Left lung (tissue), 10 donors: ENCODE data around the gene ACOT7. TPM values are rescaled to one million over a fixed set of nuclear protein-coding genes. Genes with fewer than 3 reads are reported as not detected.

Experiments used
- ATAC-seq: fragments of 200-7000 bp; cut with Tn5 transposase; one replicate; pipeline ENCODE4 v1.9.1; 2020; ENCODE audit warnings: moderate library complexity
- DNase-seq, 4 donors: peaks; one replicate each; pipeline ENCODE4 v3.0.0-alpha.2; 2013 to 2020
- H3K27ac ChIP-seq, 2 donors: fragments of 200-600 bp; sonication (generic) in 1 of 2; one replicate each; pipeline versions ENCODE4 v1.5.0 to v1.8.0; 2020 to 2021
- H3K27me3 ChIP-seq, 2 donors: fragments of 200-600 bp; sonication (generic) in 1 of 2; one replicate each; pipeline versions ENCODE4 v1.5.0 to v1.8.0; 2020 to 2021
- H3K36me3 ChIP-seq, 2 donors: fragments of 200-600 bp; sonication (generic) in 1 of 2; one replicate each; pipeline versions ENCODE4 v1.5.0 to v1.8.0; 2020 to 2021
- H3K4me1 ChIP-seq, 2 donors: fragments of 200-600 bp; one replicate each; pipeline ENCODE4 v1.8.0; 2021
- H3K4me3 ChIP-seq, 2 donors: fragments of 200-600 bp; sonication (generic) in 1 of 2; one replicate each; pipeline versions ENCODE4 v1.5.0 to v1.8.0; 2020 to 2021; ENCODE audit warnings: mild to moderate bottlenecking in 1 of 2
- H3K9me3 ChIP-seq, 2 donors: fragments of 200-600 bp; sonication (generic) in 1 of 2; one replicate each; pipeline versions ENCODE4 v1.5.0 to v1.8.0; 2020 to 2021
- intact Hi-C, 2 donors: fragments of 100-400 bp; cut with DNase I; formaldehyde crosslinking; loops; one replicate each; pipeline versions ENCODE4 v1.11.2 to v1.14.2; 2022
- polyA plus RNA-seq, 6 donors: library from polyadenylated mRNA; unstranded; fragments of 120-200 nt; gene quantifications; one replicate each; pipeline ENCODE4 v1.2.1, GENCODE V29; 2013; ENCODE audit not compliant: insufficient read length in 6 of 6
- total RNA-seq, 2 donors: library from RNA; stranded (reverse); fragmentation: NEBNext Ultra II Directional; extraction: Animal tissue kit (Norgen Biotek cat#: 25700); gene quantifications; one replicate each; pipeline ENCODE4 v1.2.1, GENCODE V29; 2021
- TF ChIP-seq, protein P1 (sequence below), 2 donors: fragments of 200-600 bp; sonication (generic) in 1 of 2; IDR thresholded peaks; one replicate each; pipeline versions ENCODE4 v1.5.0 to v1.8.0; 2021; ENCODE audit warnings: antibody characterized with exemption in 2 of 2
- donor health status: DM: no; HTN: yes; CAD: no.
- donor health status: DM: no; HTN: no; CAD: no.

ACOT7 gene
- total and polyA plus RNA-seq, 8 donors = 13.1 to 30.1 (median 14.9) TPM

GRCh38 chr1:6239950-6240768 lies 153.4 kb downstream of the ACOT7 start:
- H3K36me3 ChIP-seq = no peaks in the 10 kb centered on the region
- H3K4me3 ChIP-seq = no peak overlapping the region
- intact Hi-C loops = no loop called here
- no peak for ATAC-seq
- H3K27ac ChIP-seq = no peak overlapping the region
- H3K27me3 ChIP-seq = peaks cover 40 to 76% of the 10 kb centered on the region in 2 donors
- TF ChIP-seq, protein P1, sequence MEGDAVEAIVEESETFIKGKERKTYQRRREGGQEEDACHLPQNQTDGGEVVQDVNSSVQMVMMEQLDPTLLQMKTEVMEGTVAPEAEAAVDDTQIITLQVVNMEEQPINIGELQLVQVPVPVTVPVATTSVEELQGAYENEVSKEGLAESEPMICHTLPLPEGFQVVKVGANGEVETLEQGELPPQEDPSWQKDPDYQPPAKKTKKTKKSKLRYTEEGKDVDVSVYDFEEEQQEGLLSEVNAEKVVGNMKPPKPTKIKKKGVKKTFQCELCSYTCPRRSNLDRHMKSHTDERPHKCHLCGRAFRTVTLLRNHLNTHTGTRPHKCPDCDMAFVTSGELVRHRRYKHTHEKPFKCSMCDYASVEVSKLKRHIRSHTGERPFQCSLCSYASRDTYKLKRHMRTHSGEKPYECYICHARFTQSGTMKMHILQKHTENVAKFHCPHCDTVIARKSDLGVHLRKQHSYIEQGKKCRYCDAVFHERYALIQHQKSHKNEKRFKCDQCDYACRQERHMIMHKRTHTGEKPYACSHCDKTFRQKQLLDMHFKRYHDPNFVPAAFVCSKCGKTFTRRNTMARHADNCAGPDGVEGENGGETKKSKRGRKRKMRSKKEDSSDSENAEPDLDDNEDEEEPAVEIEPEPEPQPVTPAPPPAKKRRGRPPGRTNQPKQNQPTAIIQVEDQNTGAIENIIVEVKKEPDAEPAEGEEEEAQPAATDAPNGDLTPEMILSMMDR (IDR thresholded peaks at IDR 0.05) = no peak
- no peaks in the 10 kb centered on the region for H3K9me3 ChIP-seq
- no peak for DNase-seq
- H3K4me1 ChIP-seq = peaks cover 2 to 22% of the 10 kb centered on the region in 2 donors

DNA sequence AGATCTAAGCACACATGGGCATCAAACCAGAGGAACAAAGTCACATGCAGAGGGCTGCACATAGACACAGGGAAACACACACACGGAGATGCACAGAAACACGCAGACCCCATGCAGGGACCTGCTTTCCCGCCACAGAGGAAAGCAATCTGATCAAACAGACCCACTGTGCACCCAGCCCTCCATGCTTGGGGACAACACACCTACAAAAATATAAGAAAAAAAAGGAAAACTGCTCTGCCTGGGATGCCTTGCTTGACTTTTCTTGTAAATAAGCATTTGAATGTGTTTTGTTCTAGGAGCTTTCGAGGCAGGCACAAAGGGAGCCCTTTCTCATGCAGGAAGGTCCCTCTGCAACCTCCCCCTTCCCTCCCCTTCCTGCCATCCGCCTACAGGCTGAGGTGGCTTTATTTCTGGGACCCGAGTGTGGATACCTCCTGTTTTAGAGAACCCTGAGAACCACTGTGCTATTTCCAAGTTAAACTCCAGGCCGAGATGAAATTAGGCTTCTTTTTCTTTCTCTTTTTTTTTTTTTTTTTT lies 154.3 kb downstream of the ACOT7 start:
- ATAC-seq = no peak
- no peak for DNase-seq
- H3K4me3 ChIP-seq = no peak overlapping the region
- intact Hi-C loops = no loop called here
- peaks cover 36 to 68% of the 10 kb centered on the region in 2 donors for H3K27me3 ChIP-seq
- TF ChIP-seq, protein P1 (IDR thresholded peaks at IDR 0.05) = no peak
- H3K4me1 ChIP-seq = peaks cover 10 to 28% of the 10 kb centered on the region in 2 donors
- no peaks in the 10 kb centered on the region for H3K36me3 ChIP-seq
- H3K27ac ChIP-seq = no peak overlapping the region
- H3K9me3 ChIP-seq = no peaks in the 10 kb centered on the region

GRCh38 chr1:6237093-6237492 lies 156.5 kb downstream of the ACOT7 start:
- TF ChIP-seq, protein P1 (IDR thresholded peaks at IDR 0.05) = no peak
- Histone ChIP-seq H3K27ac (no peak overlapping the region), H3K27me3 (peaks cover 14 to 46% of the 10 kb centered on the region in 2 donors), H3K36me3 (peaks cover 0 to 20% of the 10 kb centered on the region in 2 donors), H3K4me3 (no peak overlapping the region), H3K4me1 (peaks cover 12 to 20% of the 10 kb centered on the region in 2 donors), H3K9me3 (no peaks in the 10 kb centered on the region)
- ATAC-seq (no peak), DNase-seq (no peak)
- intact Hi-C loops = no loop called here

DNA sequence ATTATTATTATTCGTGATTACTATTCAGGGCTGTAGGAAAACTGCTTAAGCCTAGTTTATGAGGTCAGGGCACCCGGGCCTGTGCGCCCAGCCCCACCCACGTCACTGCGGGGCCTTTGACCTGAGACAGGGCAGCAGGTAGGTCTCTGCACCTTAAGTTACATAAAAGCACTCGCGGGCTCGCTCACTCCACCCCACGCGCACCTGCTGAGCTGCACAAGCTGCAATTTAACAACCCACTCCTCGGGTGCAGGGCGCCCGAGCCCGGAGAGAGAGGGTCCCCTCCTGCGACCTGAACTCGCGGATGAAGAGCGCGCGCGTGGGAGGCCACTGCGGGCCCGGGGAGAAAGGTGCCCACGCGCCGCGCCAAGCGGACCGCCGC lies 158.3 kb downstream of the ACOT7 start:
- Histone ChIP-seq H3K9me3 (no peaks in the 10 kb centered on the region), H3K4me3 (peak overlapping the region; percentile 59 to 75), H3K36me3 (peaks cover 0 to 38% of the 10 kb centered on the region in 2 donors), H3K27ac (peak overlapping the region in 1 of 2 donors; percentile 68), H3K27me3 (peaks cover 0 to 28% of the 10 kb centered on the region in 2 donors), H3K4me1 (peaks cover 12 to 15% of the 10 kb centered on the region in 2 donors)
- intact Hi-C loops = no loop called here
- peak; percentile 13 for ATAC-seq
- TF ChIP-seq, protein P1 (IDR thresholded peaks at IDR 0.05) = no peak
- DNase-seq = no peak
